22Rv1 (cell line): ENCODE measurements around the gene SEPTIN2.

Source experiments
- ZFX ChIP-seq: fragments of 450-650 bp; IDR thresholded peaks from 2 replicates; pipeline ENCODE4 v1.6.1; 2017; ENCODE audit warnings: antibody characterized with exemption, borderline replicate concordance
- TF ChIP-seq, protein P1 (sequence below): fragments of 450-650 bp; IDR thresholded peaks from 2 replicates; pipeline ENCODE4 v1.5.1; 2017; ENCODE audit warnings: mild to moderate bottlenecking

GRCh38 chr2:241352227-241352626 lies 36.5 kb downstream of the SEPTIN2 start:
- TF ChIP-seq, protein P1, sequence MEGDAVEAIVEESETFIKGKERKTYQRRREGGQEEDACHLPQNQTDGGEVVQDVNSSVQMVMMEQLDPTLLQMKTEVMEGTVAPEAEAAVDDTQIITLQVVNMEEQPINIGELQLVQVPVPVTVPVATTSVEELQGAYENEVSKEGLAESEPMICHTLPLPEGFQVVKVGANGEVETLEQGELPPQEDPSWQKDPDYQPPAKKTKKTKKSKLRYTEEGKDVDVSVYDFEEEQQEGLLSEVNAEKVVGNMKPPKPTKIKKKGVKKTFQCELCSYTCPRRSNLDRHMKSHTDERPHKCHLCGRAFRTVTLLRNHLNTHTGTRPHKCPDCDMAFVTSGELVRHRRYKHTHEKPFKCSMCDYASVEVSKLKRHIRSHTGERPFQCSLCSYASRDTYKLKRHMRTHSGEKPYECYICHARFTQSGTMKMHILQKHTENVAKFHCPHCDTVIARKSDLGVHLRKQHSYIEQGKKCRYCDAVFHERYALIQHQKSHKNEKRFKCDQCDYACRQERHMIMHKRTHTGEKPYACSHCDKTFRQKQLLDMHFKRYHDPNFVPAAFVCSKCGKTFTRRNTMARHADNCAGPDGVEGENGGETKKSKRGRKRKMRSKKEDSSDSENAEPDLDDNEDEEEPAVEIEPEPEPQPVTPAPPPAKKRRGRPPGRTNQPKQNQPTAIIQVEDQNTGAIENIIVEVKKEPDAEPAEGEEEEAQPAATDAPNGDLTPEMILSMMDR, result no peak
- no peak for TF ChIP-seq ZFX
